ENCODE data around the gene TRAPPC3L.

Gene TRAPPC3L

GRCh38 chr6:116463301-116463700 lies 82.2 kb downstream of the TRAPPC3L start:
- no peak for DNase-seq (ENCODE audit: low read depth)
- no peak for TF ChIP-seq CTCF (IDR thresholded peaks at IDR 0.05; ENCODE audit: low read length, missing control alignments)
- H3K4me3 ChIP-seq (replicated peaks; ENCODE audit: low read depth, low read length): no peak overlapping the region

DNA sequence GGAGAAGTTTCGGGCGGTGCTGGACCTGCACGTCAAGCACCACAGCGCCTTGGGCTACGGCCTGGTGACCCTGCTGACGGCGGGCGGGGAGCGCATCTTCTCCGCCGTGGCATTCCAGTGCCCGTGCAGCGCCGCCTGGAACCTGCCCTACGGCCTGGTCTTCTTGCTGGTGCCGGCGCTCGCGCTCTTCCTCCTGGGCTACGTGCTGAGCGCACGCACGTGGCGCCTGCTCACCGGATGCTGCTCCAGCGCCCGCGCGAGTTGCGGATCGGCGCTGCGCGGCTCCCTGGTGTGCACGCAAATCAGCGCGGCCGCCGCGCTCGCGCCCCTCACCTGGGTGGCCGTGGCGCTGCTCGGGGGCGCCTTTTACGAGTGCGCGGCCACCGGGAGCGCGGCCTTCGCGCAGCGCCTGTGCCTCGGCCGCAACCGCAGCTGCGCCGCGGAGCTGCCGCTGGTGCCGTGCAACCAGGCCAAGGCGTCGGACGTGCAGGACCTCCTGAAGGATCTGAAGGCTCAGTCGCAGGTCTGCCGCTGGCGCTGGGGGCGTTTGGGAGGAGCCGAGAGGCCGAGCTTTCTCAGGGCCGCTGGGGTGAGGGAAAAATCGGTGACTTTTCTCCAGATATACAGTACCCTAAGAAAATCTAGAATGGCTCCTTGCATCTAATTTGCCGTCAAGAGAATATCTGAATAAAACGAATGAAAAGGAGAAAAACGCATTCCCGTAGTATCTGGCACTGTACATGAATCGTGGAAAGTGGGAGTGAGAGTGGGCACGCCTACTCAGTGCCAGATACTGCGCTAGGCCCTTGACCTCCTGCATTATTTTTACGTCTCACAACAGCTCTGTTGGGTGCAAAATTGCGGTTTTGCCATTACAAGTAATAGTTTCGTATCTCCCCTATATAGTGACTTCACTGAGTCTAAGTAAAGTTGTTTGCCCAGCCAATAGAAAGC lies 83.3 kb downstream of the TRAPPC3L start:
- TF ChIP-seq CTCF (IDR thresholded peaks at IDR 0.05; ENCODE audit: low read length, missing control alignments): no peak
- peak overlapping the region; percentile 24 for H3K4me3 ChIP-seq (replicated peaks; ENCODE audit: low read depth, low read length)
- peak; percentile 58 for DNase-seq (ENCODE audit: low read depth)

DNA sequence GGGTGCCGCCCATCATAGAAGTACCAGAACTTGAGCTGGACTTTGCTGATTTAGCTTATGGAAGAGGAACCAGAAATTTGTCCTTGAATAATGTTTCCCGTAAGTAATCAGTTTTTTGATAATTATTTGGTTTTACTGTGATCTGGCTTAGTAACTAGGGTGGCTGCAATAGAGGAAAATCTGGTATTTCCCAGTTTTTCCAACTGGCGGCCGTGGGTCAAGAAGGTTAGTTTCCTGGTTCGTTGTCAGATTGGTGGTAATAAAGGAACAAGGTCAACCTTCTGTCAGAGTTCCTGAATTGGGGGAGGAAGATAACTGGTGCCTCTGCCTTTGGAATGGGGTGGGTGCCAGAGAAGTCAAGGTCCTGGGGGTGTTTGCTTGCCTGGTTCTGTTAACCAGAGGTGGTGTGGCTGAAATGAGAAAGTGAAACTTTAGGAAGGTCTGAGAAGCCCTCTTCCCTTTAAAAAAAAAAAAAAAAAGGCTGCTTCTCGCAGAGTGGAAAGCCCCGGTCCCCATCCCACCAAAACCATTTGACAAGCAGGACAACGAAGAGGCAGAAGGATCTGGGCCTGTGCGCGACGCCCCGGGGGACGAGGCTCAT lies 84.1 kb downstream of the TRAPPC3L start, which contains the start of gene CALHM6:
Gene CALHM6 (plus strand): TSS at position 45 of the 601 bp plus-strand sequence. CDS start 555 bp downstream, at position 600.
- DNase-seq (ENCODE audit: low read depth): no peak
- peak within 1 kb of the TSS; percentile 24 for H3K4me3 ChIP-seq (replicated peaks; ENCODE audit: low read depth, low read length)
- no peak for TF ChIP-seq CTCF (IDR thresholded peaks at IDR 0.05; ENCODE audit: low read length, missing control alignments)

DNA sequence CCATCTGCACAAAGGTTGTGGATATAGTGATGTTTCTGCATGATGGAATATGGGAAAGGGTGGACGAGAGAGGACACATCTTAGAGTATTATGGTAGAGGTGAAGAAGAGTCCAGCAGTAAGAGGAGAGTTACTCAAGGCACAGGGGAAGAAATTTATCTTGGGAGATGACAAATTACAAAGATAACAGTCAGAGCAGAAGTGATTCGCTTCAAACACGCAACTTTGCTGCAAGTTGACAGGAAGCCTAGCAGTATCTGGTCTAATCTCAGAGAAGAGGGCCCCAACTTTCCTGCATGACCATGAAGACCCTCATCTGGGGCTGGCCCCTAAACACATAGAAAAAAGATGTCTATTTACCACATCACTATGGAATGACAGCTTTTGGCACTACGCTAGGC lies 85.6 kb downstream of the TRAPPC3L start:
- TF ChIP-seq CTCF (IDR thresholded peaks at IDR 0.05; ENCODE audit: low read length, missing control alignments): no peak
- H3K4me3 ChIP-seq (replicated peaks; ENCODE audit: low read depth, low read length): no peak overlapping the region
- no peak for DNase-seq (ENCODE audit: low read depth)

DNA sequence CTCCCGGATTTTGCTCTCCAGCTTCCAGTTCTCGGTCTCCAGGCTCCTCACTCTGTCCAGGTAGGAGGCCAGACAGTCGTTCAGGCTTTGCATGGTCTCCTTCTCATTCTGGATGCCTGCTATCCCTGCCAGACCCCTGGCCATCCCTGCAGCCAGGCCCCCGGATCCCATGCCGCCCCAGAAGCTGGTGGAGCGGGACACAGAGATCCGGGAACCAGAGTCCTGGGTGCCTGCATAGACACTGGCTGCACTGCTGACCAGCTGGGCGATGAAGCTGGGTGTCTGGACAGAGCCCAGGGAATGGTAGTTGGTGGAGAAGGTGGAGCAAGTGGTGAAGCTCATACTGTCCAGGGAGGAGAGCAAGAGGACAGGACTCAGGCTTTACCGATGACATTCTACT lies 87.2 kb downstream of the TRAPPC3L start:
- DNase-seq (ENCODE audit: low read depth): no peak
- no peak for TF ChIP-seq CTCF (IDR thresholded peaks at IDR 0.05; ENCODE audit: low read length, missing control alignments)
- H3K4me3 ChIP-seq (replicated peaks; ENCODE audit: low read depth, low read length): no peak overlapping the region

DNA sequence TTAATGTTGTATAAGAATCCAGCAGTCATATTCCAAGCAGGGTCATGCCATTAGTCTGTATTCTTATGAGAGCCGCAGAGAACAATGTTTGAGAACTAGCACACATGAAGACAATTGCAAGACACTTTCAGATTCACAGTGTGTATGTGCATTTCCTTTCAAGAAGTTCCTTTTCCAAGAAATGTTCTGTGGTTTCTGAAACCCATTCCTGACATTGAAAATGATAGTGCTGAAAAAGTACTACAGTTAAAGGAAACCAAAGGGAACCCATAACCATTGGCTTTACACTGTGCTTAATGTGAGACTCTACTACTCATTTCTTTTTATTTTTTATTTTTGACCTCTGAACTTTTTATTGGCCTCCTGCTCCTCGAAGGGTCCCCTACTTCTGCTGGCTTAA lies 88.6 kb downstream of the TRAPPC3L start:
- TF ChIP-seq CTCF (IDR thresholded peaks at IDR 0.05; ENCODE audit: low read length, missing control alignments): no peak
- no peak for DNase-seq (ENCODE audit: low read depth)
- no peak overlapping the region for H3K4me3 ChIP-seq (replicated peaks; ENCODE audit: low read depth, low read length)

Measured in fibroblast of pulmonary artery (primary cell).